Upper lobe of left lung (tissue), 4 donors: ENCODE measurements around the gene TBCD.

Experiments used
- EP300 ChIP-seq, 4 donors: sonication (generic); formaldehyde crosslinking; IDR thresholded peaks; one replicate each; pipeline ENCODE4 v1.5.1; 2017; ENCODE audit warnings: antibody characterized with exemption in 4 of 4, control low read depth in 2 of 4
- POLR2A ChIP-seq, 4 donors: fragments of 450-650 bp; IDR thresholded peaks; one replicate each; pipeline ENCODE4 v1.5.1; 2016 to 2017; ENCODE audit warnings: antibody characterized with exemption in 4 of 4, mild to moderate bottlenecking in 2 of 4
- TF ChIP-seq, protein P1 (sequence below), 6 experiments: fragments of 450-650 bp in 4 of 6; fragments of 200-600 bp in 2 of 6; sonication (generic) in 2 of 6; IDR thresholded peaks; one replicate each; pipeline ENCODE4 v1.5.1; 2016 to 2019; ENCODE audit warnings: antibody characterized with exemption in 6 of 6

DNA sequence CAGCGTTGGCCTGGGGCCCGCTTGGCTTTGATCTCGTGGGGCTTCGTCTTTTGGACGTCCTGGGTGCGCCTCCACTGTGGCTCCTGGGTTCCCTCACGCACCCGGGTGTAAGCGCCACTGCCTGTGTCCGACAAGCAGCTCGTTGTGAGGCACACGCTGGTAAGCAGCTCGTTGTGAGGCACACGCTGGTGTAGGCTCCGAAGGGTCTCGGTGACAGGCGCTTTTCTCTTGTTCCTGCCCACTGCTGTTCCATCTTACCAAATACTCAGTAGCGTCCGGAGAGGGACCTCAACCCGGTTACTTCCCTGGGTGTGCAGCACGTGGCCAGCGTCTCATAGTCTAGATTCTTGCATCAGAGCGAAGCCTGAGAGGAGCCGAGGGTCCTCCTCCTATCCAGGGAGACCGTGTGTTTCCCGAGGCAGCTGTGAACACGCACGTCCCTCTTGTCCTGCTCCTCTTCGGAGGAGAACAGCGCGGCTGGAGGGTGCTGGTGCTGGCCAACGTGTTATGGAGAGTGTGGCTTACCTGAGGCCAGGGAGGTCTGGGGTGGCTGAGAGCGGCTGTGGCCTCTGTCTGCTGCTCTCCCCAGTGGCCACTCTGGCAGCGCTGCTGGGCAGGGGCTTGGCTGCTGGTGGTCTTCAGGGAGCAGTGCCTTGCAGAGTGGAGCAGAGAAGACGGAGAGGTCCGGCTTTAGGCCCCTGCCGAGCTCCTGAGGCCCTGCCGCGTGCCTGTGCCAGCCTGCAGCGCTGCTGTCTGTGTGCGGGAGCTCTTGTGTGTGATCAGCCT is 120.1 kb downstream of the TBCD start:
- TF ChIP-seq, protein P1, sequence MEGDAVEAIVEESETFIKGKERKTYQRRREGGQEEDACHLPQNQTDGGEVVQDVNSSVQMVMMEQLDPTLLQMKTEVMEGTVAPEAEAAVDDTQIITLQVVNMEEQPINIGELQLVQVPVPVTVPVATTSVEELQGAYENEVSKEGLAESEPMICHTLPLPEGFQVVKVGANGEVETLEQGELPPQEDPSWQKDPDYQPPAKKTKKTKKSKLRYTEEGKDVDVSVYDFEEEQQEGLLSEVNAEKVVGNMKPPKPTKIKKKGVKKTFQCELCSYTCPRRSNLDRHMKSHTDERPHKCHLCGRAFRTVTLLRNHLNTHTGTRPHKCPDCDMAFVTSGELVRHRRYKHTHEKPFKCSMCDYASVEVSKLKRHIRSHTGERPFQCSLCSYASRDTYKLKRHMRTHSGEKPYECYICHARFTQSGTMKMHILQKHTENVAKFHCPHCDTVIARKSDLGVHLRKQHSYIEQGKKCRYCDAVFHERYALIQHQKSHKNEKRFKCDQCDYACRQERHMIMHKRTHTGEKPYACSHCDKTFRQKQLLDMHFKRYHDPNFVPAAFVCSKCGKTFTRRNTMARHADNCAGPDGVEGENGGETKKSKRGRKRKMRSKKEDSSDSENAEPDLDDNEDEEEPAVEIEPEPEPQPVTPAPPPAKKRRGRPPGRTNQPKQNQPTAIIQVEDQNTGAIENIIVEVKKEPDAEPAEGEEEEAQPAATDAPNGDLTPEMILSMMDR (IDR thresholded peaks at IDR 0.05), result no peak
- no peak for TF ChIP-seq POLR2A (IDR thresholded peaks at IDR 0.05)
- TF ChIP-seq EP300 (IDR thresholded peaks at IDR 0.05), result no peak
